ENCODE data around the gene CCDC88A.

DNA sequence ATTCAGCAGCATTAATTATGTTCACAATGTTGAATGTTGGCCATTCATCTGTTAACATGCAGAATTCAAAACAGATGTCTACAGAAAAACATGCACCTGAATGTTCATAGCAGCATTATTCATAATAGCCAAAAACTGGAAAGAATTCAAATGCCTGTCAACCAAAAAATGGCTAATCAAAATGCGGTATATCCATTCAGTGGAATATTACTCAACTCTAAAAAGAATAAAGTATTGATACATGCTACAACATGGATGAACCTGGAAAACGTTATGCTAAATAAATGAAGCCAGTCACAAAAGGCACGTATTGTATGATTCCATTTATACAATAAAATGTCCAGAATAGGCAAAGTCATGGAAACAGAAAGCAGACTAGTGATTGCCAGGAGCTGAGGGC, 68.0 kb downstream of the CCDC88A start:
- TF ChIP-seq, protein P1, sequence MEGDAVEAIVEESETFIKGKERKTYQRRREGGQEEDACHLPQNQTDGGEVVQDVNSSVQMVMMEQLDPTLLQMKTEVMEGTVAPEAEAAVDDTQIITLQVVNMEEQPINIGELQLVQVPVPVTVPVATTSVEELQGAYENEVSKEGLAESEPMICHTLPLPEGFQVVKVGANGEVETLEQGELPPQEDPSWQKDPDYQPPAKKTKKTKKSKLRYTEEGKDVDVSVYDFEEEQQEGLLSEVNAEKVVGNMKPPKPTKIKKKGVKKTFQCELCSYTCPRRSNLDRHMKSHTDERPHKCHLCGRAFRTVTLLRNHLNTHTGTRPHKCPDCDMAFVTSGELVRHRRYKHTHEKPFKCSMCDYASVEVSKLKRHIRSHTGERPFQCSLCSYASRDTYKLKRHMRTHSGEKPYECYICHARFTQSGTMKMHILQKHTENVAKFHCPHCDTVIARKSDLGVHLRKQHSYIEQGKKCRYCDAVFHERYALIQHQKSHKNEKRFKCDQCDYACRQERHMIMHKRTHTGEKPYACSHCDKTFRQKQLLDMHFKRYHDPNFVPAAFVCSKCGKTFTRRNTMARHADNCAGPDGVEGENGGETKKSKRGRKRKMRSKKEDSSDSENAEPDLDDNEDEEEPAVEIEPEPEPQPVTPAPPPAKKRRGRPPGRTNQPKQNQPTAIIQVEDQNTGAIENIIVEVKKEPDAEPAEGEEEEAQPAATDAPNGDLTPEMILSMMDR (IDR thresholded peaks at IDR 0.05; ENCODE audit: low read depth, low read length): no peak
- no peak for TF ChIP-seq EZH2phosphoT487 (IDR thresholded peaks at IDR 0.05; ENCODE audit: low read depth)

Data from OCI-LY3 (cell line).